WTC11 (cell line): Measurements from ENCODE around the gene SORCS2. TPM values are rescaled to one million over a fixed set of nuclear protein-coding genes. Genes with fewer than 3 reads are reported as not detected.

Source experiments
- ATAC-seq: fragments of 200-7000 bp; cut with Tn5 transposase; 2 replicates; pipeline ENCODE4 v1.10.0; 2021; ENCODE audit warnings: mild to moderate bottlenecking, moderate library complexity
- CTCF ChIA-PET: fragments of 300-600 bp; sonication (Branson Sonifier 250); formaldehyde crosslinking; loops from one replicate; lab custom pipeline; 2021; ENCODE audit warnings: antibody characterized with exemption; lab: Charles Lee
- POLR2A ChIA-PET: fragments of 350-600 bp; sonication (Branson Sonifier 250); formaldehyde crosslinking; loops from one replicate; lab custom pipeline; 2021; ENCODE audit warnings: antibody characterized with exemption; lab: Charles Lee
- DNase-seq: peaks from one replicate; pipeline ENCODE4 v3.0.0; 2021; ENCODE audit warnings: low spot score
- H3K27ac Mint-ChIP-seq: 2 replicates; pipeline ENCODE4 v1.8.0; 2021; ENCODE audit warnings: mixed read lengths
- H3K27me3 Mint-ChIP-seq: 2 replicates; pipeline ENCODE4 v1.8.0; 2021; ENCODE audit warnings: low read depth, mild to moderate bottlenecking, moderate library complexity, mixed read lengths
- H3K36me3 Mint-ChIP-seq: 2 replicates; pipeline ENCODE4 v1.8.0; 2021; ENCODE audit warnings: mixed read lengths
- H3K4me1 Mint-ChIP-seq: 2 replicates; pipeline ENCODE4 v1.8.0; 2022; ENCODE audit warnings: mixed read lengths
- H3K4me3 Mint-ChIP-seq: 2 replicates; pipeline ENCODE4 v1.8.0; 2021; ENCODE audit warnings: mild to moderate bottlenecking, moderate library complexity, mixed read lengths
- H3K9me3 Mint-ChIP-seq: 2 replicates; pipeline ENCODE4 v1.8.0; 2021; ENCODE audit warnings: mixed read lengths
- CREB1 ChIP-seq: sonication (generic); formaldehyde crosslinking; IDR thresholded peaks from 2 replicates; pipeline ENCODE4 v1.8.0; 2023; ENCODE audit warnings: mild to moderate bottlenecking, missing genetic modification reagents
- CREM ChIP-seq: sonication (generic); formaldehyde crosslinking; IDR thresholded peaks from 2 replicates; pipeline ENCODE4 v1.8.1; 2022; ENCODE audit warnings: mild to moderate bottlenecking, missing genetic modification reagents, moderate library complexity
- EMX1 ChIP-seq: fragments of 250-450 bp; sonication (Bioruptor Pico); IDR thresholded peaks from 2 replicates; pipeline ENCODE4 v1.8.0; 2021; ENCODE audit warnings: mild to moderate bottlenecking
- ESRRA ChIP-seq: sonication (generic); formaldehyde crosslinking; IDR thresholded peaks from 2 replicates; pipeline ENCODE4 v1.8.1; 2022; ENCODE audit warnings: mild to moderate bottlenecking, missing genetic modification reagents, borderline replicate concordance
- JUN ChIP-seq: sonication (generic); formaldehyde crosslinking; IDR thresholded peaks from 2 replicates; pipeline ENCODE4 v1.8.0; 2023; ENCODE audit warnings: mild to moderate bottlenecking, missing genetic modification reagents
- MXD4 ChIP-seq: fragments of 250-450 bp; sonication (Bioruptor Pico); IDR thresholded peaks from 2 replicates; pipeline ENCODE4 v1.8.0; 2021; ENCODE audit warnings: mild to moderate bottlenecking, moderate library complexity, borderline replicate concordance
- PRRX2 ChIP-seq: fragments of 250-450 bp; sonication (Bioruptor Pico); IDR thresholded peaks from 2 replicates; pipeline ENCODE4 v1.8.0; 2021; ENCODE audit warnings: mild to moderate bottlenecking
- SMAD3 ChIP-seq: sonication (generic); formaldehyde crosslinking; IDR thresholded peaks from 2 replicates; pipeline ENCODE4 v1.8.0; 2022; ENCODE audit warnings: missing genetic modification reagents, mild to moderate bottlenecking, borderline replicate concordance
- ZMAT4 ChIP-seq: fragments of 250-450 bp; sonication (Bioruptor Pico); IDR thresholded peaks from 2 replicates; pipeline ENCODE4 v1.9.0; 2021; ENCODE audit warnings: mild to moderate bottlenecking
- ZNF219 ChIP-seq: sonication (generic); formaldehyde crosslinking; IDR thresholded peaks from 2 replicates; pipeline ENCODE4 v1.8.0; 2023; ENCODE audit warnings: missing genetic modification reagents, mild to moderate bottlenecking, borderline replicate concordance
- ZNF263 ChIP-seq: sonication (generic); formaldehyde crosslinking; IDR thresholded peaks from 2 replicates; pipeline ENCODE4 v1.8.1; 2022; ENCODE audit warnings: low read depth, mild to moderate bottlenecking, moderate library complexity, missing genetic modification reagents
- ZNF396 ChIP-seq: fragments of 250-450 bp; sonication (Bioruptor Pico); IDR thresholded peaks from 2 replicates; pipeline ENCODE4 v1.8.0; 2021; ENCODE audit warnings: mild to moderate bottlenecking, moderate library complexity, borderline replicate concordance
- ZNF532 ChIP-seq: fragments of 250-450 bp; sonication (Bioruptor Pico); IDR thresholded peaks from 2 replicates; pipeline ENCODE4 v1.9.0; 2021; ENCODE audit warnings: mild to moderate bottlenecking, borderline replicate concordance
- ZSCAN18 ChIP-seq: fragments of 250-450 bp; sonication (Bioruptor Pico); IDR thresholded peaks from 2 replicates; pipeline ENCODE4 v2.1.2; 2022; ENCODE audit warnings: mild to moderate bottlenecking, moderate library complexity
- total RNA-seq: library from RNA; stranded (reverse); gene quantifications from 3 replicates; pipeline ENCODE4 v1.2.3, GENCODE V29; 2021
- TF ChIP-seq, protein P1 (sequence below): sonication (generic); formaldehyde crosslinking; IDR thresholded peaks from 2 replicates; pipeline ENCODE4 v1.8.1; 2023; ENCODE audit warnings: mild to moderate bottlenecking, missing genetic modification reagents, moderate library complexity
- TF ChIP-seq, protein P2 (sequence below): fragments of 200-600 bp; IDR thresholded peaks from 2 replicates; pipeline ENCODE4 v1.8.0; 2022; ENCODE audit warnings: antibody characterized with exemption
- TF ChIP-seq, protein P3 (sequence below): sonication (generic); formaldehyde crosslinking; IDR thresholded peaks from 2 replicates; pipeline ENCODE4 v1.8.1; 2022; ENCODE audit warnings: low read depth, mild to moderate bottlenecking, moderate library complexity, missing genetic modification reagents, borderline replicate concordance

Gene SORCS2
- total RNA-seq, 1 experiment from 2014 or later = 6.6 TPM

- Mint-ChIP-seq H3K4me1 (no peaks in the 10 kb centered on the region), H3K9me3 (no peaks in the 10 kb centered on the region), H3K4me3 (no peak overlapping the region), H3K27me3 (no peaks in the 10 kb centered on the region), H3K27ac (no peak overlapping the region), H3K36me3 (no peaks in the 10 kb centered on the region)
- ChIA-PET POLR2A (no interaction called here), CTCF (interaction anchor here (2.1 kb wide), 1 partner anchor 10 kb away, joined by 23 read pairs; no protein-coding TSS in a partner anchor)
- DNase-seq (no peak), ATAC-seq (no peak)
- TF ChIP-seq ZNF396 (CRISPR knock-in tag) (no peak), EMX1 (CRISPR knock-in tag) (no peak), JUN (CRISPR knock-in tag) (no peak), ZNF219 (CRISPR knock-in tag) (no peak), ESRRA (CRISPR knock-in tag) (no peak), SMAD3 (CRISPR knock-in tag) (no peak), ZNF263 (CRISPR knock-in tag) (no peak), ZNF532 (CRISPR knock-in tag) (no peak), PRRX2 (CRISPR knock-in tag) (no peak), ZSCAN18 (CRISPR knock-in tag) (no peak)
- TF ChIP-seq, protein P1, sequence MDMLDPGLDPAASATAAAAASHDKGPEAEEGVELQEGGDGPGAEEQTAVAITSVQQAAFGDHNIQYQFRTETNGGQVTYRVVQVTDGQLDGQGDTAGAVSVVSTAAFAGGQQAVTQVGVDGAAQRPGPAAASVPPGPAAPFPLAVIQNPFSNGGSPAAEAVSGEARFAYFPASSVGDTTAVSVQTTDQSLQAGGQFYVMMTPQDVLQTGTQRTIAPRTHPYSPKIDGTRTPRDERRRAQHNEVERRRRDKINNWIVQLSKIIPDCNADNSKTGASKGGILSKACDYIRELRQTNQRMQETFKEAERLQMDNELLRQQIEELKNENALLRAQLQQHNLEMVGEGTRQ = no peak
- TF ChIP-seq, protein P2, sequence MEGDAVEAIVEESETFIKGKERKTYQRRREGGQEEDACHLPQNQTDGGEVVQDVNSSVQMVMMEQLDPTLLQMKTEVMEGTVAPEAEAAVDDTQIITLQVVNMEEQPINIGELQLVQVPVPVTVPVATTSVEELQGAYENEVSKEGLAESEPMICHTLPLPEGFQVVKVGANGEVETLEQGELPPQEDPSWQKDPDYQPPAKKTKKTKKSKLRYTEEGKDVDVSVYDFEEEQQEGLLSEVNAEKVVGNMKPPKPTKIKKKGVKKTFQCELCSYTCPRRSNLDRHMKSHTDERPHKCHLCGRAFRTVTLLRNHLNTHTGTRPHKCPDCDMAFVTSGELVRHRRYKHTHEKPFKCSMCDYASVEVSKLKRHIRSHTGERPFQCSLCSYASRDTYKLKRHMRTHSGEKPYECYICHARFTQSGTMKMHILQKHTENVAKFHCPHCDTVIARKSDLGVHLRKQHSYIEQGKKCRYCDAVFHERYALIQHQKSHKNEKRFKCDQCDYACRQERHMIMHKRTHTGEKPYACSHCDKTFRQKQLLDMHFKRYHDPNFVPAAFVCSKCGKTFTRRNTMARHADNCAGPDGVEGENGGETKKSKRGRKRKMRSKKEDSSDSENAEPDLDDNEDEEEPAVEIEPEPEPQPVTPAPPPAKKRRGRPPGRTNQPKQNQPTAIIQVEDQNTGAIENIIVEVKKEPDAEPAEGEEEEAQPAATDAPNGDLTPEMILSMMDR = no peak
Observed at GRCh38 chr4:7760228-7760627, 567.9 kb downstream of the SORCS2 start.

DNA sequence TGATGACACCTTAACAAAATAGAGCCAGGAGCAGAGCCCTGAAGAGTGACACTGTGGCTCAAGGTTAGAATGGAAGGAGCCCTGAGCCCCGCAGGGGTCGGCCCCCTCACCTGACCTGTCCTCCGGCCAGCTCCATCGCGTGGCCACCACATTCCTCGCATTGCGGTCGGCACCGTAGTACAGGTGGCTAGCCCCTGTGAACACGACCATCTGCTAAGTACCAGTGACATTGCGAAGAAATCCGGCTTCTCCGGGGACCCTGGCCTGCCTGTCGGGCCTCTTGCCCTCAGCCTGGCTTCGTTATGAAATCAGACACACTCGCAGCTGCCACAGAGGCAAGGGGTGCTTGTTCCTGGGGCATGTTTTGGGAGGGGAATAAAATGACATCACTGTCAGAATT, 568.4 kb downstream of the SORCS2 start:
- no peak for TF ChIP-seq CREB1
- TF ChIP-seq, protein P3, sequence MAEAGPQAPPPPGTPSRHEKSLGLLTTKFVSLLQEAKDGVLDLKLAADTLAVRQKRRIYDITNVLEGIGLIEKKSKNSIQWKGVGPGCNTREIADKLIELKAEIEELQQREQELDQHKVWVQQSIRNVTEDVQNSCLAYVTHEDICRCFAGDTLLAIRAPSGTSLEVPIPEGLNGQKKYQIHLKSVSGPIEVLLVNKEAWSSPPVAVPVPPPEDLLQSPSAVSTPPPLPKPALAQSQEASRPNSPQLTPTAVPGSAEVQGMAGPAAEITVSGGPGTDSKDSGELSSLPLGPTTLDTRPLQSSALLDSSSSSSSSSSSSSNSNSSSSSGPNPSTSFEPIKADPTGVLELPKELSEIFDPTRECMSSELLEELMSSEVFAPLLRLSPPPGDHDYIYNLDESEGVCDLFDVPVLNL (CRISPR knock-in tag) = no peak
- no peak for TF ChIP-seq CREM (CRISPR knock-in tag)
- no peak for TF ChIP-seq ZMAT4
- TF ChIP-seq MXD4 = no peak
- no peaks in the 10 kb centered on the region for H3K4me1 Mint-ChIP-seq
- ChIA-PET POLR2A (no interaction called here), CTCF (interaction anchor here (0.8 to 3.2 kb wide), 13 partner anchors 10 to 274 kb away, joined by 3 to 78 read pairs (median 5); no protein-coding TSS in a partner anchor)
- DNase-seq (no peak), ATAC-seq (no peak)
- H3K4me3 Mint-ChIP-seq = no peak overlapping the region
- H3K9me3 Mint-ChIP-seq = no peaks in the 10 kb centered on the region
- no peak overlapping the region for H3K27ac Mint-ChIP-seq
- no peaks in the 10 kb centered on the region for H3K36me3 Mint-ChIP-seq
- H3K27me3 Mint-ChIP-seq = no peaks in the 10 kb centered on the region
